ENCODE measurements around the gene PDCD1LG2. TPM values are rescaled to one million over a fixed set of nuclear protein-coding genes. Genes with fewer than 3 reads are reported as not detected.

Gene PDCD1LG2
- total RNA-seq, 1 donor from 2014 or later: not detected

DNA sequence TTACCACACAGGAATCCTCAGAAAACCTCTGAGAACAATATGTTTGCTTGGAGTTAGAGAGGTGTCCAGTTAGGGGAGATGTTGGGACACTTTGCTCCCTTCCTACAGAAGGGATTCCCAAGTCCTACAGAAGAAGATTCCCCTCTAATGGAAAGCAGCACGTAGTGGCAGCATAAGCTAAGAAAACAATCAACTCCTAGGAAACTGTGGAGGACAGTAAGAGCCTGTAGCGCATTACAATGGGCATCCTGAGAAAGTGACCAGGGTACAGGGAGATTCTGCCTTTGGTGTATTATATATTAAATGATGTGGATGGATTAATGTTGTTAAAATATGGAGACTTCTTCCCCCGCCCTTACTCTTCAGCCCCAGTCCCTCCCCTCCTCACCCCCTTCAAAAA lies 104.7 kb downstream of the PDCD1LG2 start:
- H3K27me3 Mint-ChIP-seq (ENCODE audit: unreplicated experiment): no peaks in the 10 kb centered on the region
- TF ChIP-seq, protein P1, sequence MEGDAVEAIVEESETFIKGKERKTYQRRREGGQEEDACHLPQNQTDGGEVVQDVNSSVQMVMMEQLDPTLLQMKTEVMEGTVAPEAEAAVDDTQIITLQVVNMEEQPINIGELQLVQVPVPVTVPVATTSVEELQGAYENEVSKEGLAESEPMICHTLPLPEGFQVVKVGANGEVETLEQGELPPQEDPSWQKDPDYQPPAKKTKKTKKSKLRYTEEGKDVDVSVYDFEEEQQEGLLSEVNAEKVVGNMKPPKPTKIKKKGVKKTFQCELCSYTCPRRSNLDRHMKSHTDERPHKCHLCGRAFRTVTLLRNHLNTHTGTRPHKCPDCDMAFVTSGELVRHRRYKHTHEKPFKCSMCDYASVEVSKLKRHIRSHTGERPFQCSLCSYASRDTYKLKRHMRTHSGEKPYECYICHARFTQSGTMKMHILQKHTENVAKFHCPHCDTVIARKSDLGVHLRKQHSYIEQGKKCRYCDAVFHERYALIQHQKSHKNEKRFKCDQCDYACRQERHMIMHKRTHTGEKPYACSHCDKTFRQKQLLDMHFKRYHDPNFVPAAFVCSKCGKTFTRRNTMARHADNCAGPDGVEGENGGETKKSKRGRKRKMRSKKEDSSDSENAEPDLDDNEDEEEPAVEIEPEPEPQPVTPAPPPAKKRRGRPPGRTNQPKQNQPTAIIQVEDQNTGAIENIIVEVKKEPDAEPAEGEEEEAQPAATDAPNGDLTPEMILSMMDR (IDR thresholded peaks at IDR 0.05; ENCODE audit: partially characterized antibody, unreplicated experiment): no peak
- H3K4me1 Mint-ChIP-seq (ENCODE audit: low read depth, unreplicated experiment): no peaks in the 10 kb centered on the region
- H3K36me3 Mint-ChIP-seq (ENCODE audit: unreplicated experiment): no peaks in the 10 kb centered on the region
- H3K27ac Mint-ChIP-seq (ENCODE audit: unreplicated experiment): no peak overlapping the region
- no peak for DNase-seq
- H3K4me3 Mint-ChIP-seq (ENCODE audit: unreplicated experiment): no peak overlapping the region
- H3K9me3 Mint-ChIP-seq (ENCODE audit: unreplicated experiment): no peaks in the 10 kb centered on the region

- TF ChIP-seq, protein P1 (IDR thresholded peaks at IDR 0.05; ENCODE audit: partially characterized antibody, unreplicated experiment): no peak
- no peak overlapping the region for H3K4me3 Mint-ChIP-seq (ENCODE audit: unreplicated experiment)
- no peaks in the 10 kb centered on the region for H3K27me3 Mint-ChIP-seq (ENCODE audit: unreplicated experiment)
- no peak for DNase-seq
- H3K4me1 Mint-ChIP-seq (ENCODE audit: low read depth, unreplicated experiment): no peaks in the 10 kb centered on the region
- no peak overlapping the region for H3K27ac Mint-ChIP-seq (ENCODE audit: unreplicated experiment)
- H3K9me3 Mint-ChIP-seq (ENCODE audit: unreplicated experiment): no peaks in the 10 kb centered on the region
- no peaks in the 10 kb centered on the region for H3K36me3 Mint-ChIP-seq (ENCODE audit: unreplicated experiment)
Measured at GRCh38 chr9:5617749-5618148, 107.4 kb downstream of the PDCD1LG2 start.

- no peaks in the 10 kb centered on the region for H3K9me3 Mint-ChIP-seq (ENCODE audit: unreplicated experiment)
- no peaks in the 10 kb centered on the region for H3K36me3 Mint-ChIP-seq (ENCODE audit: unreplicated experiment)
- TF ChIP-seq, protein P1 (IDR thresholded peaks at IDR 0.05; ENCODE audit: partially characterized antibody, unreplicated experiment): no peak
- H3K4me3 Mint-ChIP-seq (ENCODE audit: unreplicated experiment): no peak overlapping the region
- no peaks in the 10 kb centered on the region for H3K4me1 Mint-ChIP-seq (ENCODE audit: low read depth, unreplicated experiment)
- H3K27me3 Mint-ChIP-seq (ENCODE audit: unreplicated experiment): no peaks in the 10 kb centered on the region
- no peak for DNase-seq
- H3K27ac Mint-ChIP-seq (ENCODE audit: unreplicated experiment): no peak overlapping the region
Measured at GRCh38 chr9:5620494-5620893, 110.2 kb downstream of the PDCD1LG2 start.

Other genes starting within 250 kb of the PDCD1LG2 start
- not detected for gene RLN2, start 205.8 kb upstream of the PDCD1LG2 start, total RNA-seq (ENCODE audit: unreplicated experiment)
- not detected for gene RLN1, start 170.7 kb upstream of the PDCD1LG2 start, total RNA-seq (ENCODE audit: unreplicated experiment)
- gene PLGRKT, start 72.6 kb upstream of the PDCD1LG2 start, total RNA-seq (ENCODE audit: unreplicated experiment): 16.3 TPM
- gene CD274, start 60.0 kb upstream of the PDCD1LG2 start, total RNA-seq (ENCODE audit: unreplicated experiment): not detected
- 9.7 TPM for gene RIC1, start 118.6 kb downstream of the PDCD1LG2 start, total RNA-seq (ENCODE audit: unreplicated experiment)